HG03103 (cell line): ENCODE data around the gene HS3ST3B1.

Experiments
- ATAC-seq: cut with Tn5 transposase; IDR thresholded peaks from one replicate; pipeline ENCODE4 v1.9.1; 2021; ENCODE audit warnings: low read depth; ENCODE audit not compliant: unreplicated experiment

HS3ST3B1 gene

GRCh38 chr17:14320098-14320497, 19.2 kb downstream of the HS3ST3B1 start:
- ATAC-seq: no peak

DNA sequence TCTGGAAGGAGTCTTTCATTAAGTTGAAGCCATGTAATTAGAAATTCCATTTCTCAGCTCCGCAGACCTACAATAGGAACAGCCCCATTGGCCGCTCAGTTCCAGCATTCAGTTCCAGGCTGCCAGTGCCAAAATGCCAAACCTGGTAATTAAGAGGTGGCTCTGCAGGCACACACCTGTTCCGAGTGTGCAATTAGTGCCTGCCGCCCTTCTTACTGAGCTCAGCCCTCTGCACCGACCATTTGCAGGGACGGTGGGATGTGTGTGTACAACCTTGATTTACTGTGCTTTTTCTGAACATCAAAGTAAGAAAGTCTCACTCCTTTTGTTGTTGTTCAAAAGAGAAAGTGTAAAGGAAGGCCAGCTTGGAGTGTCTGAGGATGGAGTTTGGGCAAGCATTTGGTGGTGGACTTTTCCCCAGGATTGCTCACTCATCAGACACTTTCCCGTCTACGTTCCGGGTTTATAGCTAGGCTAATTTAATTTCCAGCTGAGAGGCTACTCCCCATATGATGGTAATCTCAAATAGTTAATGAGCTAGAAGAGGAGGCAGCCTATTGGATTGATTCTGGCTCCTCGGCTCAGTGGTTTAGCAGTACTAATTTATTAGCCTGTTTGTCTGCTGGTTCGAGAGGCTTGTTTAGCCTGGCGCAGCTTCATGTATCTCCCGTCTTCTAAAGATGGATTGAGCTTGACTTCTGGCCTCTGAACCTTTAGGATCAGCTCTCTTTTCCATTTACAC, 20.0 kb downstream of the HS3ST3B1 start:
- ATAC-seq: no peak

DNA sequence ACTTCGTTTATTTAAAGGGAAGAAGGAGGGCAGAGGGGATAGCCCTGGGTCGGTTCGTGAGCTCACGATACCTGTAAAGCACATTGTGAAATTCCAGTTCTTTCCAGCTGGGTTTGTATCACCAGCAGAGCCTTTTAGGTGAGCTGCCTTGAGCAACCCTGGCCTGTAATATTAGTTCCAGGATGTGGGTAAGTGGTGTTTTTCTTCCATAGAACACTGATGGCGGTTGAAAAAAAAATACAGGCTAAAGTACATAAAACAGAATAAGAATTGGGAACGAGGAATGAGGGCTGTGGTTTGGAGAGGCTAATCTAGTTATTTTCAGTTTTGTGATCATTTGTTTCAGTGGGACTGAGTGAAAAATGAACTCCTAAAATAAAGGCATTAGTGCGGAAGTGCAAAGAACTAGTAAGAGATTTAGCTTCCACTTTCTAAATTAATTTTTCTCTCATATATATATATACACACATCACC, 20.6 kb downstream of the HS3ST3B1 start:
- no peak for ATAC-seq

DNA sequence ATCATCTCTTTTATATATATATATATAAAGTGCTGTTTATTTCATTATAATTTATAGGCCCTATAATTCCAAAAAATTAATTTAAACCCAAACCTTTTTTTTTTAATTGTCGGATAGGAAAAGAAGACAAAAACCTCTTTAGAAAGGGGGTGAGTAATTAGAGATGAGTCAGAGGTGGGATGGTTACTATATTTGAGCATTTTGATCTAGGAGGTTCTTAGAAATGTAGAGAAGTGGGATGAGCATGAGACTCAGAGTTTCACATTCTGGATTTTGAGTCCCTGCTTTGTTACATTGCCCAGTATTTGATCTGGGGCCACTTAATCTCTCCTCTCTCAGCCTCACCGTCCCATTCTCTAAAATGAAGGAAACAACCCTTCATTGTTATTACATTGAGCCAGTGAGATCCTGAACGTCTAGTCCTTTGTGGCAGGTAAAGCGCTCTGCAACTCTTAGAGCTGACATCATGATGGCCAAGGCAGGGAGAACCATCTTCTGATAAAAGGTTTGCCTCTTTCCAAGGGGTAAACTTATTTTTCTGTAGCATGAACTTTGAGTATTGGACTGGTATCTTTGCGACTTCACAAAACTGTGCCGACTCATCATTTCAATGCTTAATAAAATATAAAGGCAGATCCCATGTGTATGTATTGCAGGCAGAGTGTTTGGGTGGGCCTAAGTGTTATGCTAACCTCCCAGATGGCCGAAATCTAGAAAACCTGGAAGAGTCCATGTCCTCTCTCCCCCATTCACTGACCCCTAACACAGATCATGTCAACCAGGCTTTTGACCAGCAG, 21.3 kb downstream of the HS3ST3B1 start:
- no peak for ATAC-seq

DNA sequence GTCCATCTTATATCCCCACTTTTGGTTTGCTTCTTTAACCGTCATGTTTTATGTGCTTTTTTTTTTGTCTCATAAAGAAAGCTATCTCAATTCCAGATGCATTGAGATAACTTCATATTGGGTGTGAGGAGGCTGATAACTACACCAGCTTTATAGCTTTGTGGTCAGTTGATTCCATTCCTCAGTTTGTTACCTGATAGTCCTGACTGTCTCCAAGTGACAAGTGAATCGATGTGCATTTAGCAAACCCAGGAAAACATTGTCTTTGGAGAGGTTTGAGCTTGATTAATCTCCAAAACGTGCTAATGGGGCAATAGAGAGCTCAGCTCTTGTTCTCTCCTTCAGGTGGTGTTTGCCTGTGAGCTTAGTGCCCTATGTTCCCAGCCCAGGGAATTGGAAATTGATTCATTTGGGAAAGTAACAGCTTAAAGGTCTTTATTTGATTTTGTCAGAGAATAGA, 22.7 kb downstream of the HS3ST3B1 start:
- ATAC-seq: no peak

DNA sequence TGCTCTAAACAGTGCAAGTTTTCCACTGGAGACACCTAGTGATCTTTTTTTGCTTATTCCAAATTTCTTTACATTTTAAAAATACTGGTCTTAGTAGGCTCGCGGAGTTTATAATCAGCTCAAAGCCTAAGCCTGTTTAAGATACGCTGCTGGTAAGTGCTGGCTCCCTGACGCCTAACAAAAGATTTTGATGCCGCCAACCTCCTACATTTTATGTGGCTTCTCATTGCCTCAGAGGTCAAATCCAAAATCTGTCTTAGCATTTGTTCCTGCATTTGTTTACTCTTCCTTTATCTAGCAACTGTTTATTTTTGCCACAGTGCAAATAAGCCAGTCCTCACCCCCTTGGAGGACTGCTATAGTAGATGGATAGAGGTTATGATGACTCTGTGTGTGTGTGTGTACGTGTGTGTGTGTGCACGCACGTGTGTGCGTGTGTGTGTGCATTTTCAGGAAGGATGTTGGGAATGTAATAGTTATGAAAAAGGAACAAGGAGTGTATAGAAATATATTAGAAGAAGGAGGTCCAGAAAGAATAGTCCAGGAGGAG, 24.8 kb downstream of the HS3ST3B1 start:
- no peak for ATAC-seq

- ATAC-seq: no peak
These were observed 29.1 kb downstream of the HS3ST3B1 start for GRCh38 chr17:14329900-14330491.

- no peak for ATAC-seq
These were observed 29.6 kb downstream of the HS3ST3B1 start for GRCh38 chr17:14330492-14330962.

GRCh38 chr17:14331225-14331981, 30.5 kb downstream of the HS3ST3B1 start:
- ATAC-seq: no peak

DNA sequence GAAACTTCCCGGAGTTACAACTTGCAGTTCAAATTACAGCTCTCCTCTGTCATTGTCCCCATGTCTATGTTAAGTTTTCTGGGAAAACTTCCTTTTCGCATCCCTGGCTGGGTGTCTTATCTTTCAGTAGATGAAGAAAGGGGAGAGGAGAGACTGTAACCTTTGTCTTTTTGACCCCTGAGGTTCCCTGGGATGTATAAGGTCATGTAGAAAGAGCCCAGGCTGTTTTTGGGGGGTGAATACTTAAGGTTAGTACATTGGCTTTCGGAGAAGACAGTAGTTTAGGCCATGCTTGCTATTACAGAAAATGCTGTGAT, 31.1 kb downstream of the HS3ST3B1 start:
- ATAC-seq: no peak

DNA sequence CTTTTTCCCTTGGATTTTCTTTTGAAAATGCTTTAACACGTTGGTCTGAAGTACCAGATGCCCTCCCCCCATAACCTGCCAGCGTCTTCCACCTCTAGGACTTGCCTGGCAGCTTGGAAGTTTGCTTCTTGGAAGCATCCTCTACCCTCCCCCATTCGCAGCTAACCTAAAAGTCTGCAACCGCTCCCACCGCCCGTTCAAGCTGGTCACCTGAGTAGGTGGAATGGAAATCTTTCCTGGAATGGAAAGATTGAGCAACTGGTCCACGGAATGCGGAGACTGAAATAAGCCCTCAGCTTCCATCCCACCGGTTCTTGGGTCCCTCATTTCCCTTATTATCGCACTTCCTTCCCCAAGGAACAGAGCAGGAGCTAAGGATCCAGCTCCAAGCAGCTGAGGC, 31.4 kb downstream of the HS3ST3B1 start:
- ATAC-seq: no peak

- ATAC-seq: no peak
These were observed 32.6 kb downstream of the HS3ST3B1 start for GRCh38 chr17:14333506-14333905.

- no peak for ATAC-seq
These were observed 33.5 kb downstream of the HS3ST3B1 start for GRCh38 chr17:14334276-14334840.

GRCh38 chr17:14334919-14335318, 34.0 kb downstream of the HS3ST3B1 start:
- no peak for ATAC-seq

- ATAC-seq: no peak
These were observed 35.5 kb downstream of the HS3ST3B1 start for GRCh38 chr17:14336418-14336817.

DNA sequence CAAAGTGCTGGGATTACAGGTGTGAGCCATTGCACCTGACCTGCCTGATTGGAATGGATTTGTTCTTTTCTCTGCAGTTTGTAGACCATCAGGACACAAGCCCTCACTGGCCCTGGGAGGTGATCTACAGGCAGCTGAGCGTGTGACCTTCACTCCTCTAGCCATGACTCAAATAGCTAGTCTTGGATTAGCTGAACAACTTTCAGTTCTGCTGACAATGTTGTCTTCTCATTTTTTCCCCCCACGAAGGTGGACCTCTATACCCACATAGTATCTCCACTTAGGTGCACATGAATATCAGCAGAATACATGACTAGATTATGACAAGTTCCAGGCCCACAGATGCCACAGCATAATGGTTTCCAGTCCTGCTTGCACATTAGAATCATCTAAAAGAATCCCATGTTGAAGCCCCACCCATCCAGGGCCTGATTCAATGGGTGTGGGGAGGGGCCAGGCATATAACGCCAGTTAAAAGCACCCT, 36.8 kb downstream of the HS3ST3B1 start:
- ATAC-seq: peak; percentile 86

- no peak for ATAC-seq
These were observed 40.2 kb downstream of the HS3ST3B1 start for GRCh38 chr17:14340857-14341754.

- no peak for ATAC-seq
These were observed 41.0 kb downstream of the HS3ST3B1 start for GRCh38 chr17:14341866-14342265.

- no peak for ATAC-seq
These were observed 45.9 kb downstream of the HS3ST3B1 start for GRCh38 chr17:14346801-14347200.
